IPS-11a (cell line): ENCODE results near the gene HOOK2.
A peak's percentile ranks its signal among the peaks of the same experiment; 100 is the strongest.
"Not testable (repeated sequence)": the region's sequence is repeated elsewhere in the genome, so short reads cannot be mapped to it uniquely, and the experiment has no call there.

Source experiments
- H3K4me3 ChIP-seq: one replicate; pipeline ENCODE4 v1.5.1; 2013; ENCODE audit warnings: low read depth, low read length, control low read depth

Gene HOOK2, protein sequence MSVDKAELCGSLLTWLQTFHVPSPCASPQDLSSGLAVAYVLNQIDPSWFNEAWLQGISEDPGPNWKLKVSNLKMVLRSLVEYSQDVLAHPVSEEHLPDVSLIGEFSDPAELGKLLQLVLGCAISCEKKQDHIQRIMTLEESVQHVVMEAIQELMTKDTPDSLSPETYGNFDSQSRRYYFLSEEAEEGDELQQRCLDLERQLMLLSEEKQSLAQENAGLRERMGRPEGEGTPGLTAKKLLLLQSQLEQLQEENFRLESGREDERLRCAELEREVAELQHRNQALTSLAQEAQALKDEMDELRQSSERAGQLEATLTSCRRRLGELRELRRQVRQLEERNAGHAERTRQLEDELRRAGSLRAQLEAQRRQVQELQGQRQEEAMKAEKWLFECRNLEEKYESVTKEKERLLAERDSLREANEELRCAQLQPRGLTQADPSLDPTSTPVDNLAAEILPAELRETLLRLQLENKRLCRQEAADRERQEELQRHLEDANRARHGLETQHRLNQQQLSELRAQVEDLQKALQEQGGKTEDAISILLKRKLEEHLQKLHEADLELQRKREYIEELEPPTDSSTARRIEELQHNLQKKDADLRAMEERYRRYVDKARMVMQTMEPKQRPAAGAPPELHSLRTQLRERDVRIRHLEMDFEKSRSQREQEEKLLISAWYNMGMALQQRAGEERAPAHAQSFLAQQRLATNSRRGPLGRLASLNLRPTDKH

DNA sequence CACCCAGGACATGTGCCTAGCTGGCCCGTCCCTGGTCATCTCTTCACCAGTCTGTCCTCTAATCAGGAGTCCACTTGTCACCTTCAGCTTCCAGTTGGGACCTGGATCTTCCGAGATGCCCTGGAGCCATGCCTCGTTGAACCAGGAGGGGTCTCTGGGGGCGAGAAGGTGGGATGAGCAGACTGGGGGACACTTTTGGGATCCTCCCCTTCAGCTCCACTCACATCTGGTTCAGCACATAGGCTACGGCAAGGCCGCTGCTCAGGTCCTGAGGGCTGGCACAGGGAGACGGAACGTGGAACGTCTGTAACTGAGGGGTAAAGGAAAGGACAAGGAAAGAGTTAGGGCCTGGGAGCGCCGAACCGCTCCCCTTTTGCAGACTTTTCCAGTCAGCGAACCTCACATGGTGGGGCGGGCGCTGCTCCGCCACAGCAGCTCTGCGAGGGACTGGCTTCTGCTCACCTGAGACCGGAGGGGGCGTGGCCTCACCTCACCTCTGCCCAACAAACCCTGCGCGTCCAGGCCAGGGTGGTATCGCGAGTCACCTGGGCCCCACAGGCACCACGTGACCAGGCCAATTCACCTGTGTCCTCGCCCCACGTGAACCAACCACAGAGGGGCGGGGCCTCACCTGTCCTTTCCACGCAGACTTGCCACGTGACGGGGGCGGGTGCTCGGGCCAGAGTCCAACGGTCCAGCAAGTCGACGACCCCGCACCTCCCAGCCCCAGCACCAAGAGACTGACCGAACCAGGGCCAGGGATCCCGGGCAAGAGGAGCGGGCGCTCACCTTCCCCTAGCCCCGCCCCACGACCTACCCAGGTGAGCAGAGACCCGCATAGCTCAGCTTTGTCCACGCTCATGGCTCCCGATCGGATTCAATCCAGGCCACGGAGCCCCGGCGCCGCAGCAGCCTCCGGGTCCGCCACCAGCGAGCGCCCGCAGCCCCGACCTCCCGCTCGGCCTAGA is at the start of gene HOOK2:
Gene HOOK2 (minus strand): TSS at position 965 of the 968 bp plus-strand sequence. CDS start 103 bp downstream, at position 862.
- peak within 1 kb of the TSS; percentile 85 for H3K4me3 ChIP-seq

DNA sequence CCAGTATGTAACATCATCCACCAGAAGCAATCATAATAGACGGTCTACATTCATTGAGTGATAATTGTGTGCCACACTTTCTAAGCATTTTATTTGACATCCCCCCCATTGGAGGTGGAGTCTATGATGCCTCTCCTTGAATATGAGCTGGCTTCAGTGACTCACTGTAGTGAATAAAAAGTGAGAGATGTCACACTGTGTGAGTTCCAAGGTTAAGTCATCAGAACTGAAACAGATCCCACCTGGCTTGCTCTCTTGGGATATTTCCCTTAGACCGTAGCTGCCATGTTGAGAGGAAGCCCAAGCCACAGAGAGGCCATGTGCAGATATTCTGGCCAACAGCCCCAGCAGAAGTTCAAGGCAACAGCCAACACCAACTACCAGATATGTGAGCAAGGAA is 46.4 kb upstream of the HOOK2 start:
- H3K4me3 ChIP-seq = no peak overlapping the region

DNA sequence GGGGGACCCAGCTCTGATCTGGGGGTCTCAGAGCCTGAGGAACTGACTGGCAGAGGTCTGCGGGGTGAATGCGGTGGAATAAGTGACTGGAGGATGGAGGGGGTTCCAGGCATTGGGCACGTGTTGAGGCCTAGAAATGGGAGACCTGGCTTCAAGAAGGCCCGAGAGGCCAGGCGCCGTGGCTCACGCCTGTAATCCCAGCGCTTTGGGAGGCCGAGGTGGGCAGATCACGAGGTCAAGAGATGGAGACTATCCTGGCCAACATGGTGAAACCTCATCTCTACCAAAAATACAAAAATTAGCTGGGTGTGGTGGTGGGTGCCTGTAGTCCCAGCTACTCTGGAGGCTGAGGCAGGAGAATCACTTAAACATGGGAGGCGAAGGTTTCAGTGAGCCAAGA is 42.5 kb upstream of the HOOK2 start:
- H3K4me3 ChIP-seq = not testable (repeated sequence)

DNA sequence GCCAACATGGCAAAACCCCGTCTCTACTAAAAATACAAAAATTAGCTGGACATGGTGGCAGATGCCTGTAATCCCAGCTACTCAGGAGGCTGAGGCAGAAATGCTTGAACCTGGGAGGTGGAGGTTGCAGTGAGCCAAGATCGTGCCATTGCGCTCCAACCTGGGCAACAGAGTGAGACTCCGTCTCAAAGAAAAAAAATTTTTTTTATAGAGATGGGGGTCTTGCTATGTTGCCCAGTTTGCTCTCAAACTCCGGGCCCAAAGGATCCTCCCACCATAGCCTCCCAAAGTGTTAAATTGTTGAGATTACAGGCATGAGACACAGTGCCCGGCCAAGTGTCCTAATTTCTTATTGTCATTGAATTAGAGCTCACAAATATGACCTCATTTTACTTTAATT is 41.8 kb upstream of the HOOK2 start:
- H3K4me3 ChIP-seq = not testable (repeated sequence)

DNA sequence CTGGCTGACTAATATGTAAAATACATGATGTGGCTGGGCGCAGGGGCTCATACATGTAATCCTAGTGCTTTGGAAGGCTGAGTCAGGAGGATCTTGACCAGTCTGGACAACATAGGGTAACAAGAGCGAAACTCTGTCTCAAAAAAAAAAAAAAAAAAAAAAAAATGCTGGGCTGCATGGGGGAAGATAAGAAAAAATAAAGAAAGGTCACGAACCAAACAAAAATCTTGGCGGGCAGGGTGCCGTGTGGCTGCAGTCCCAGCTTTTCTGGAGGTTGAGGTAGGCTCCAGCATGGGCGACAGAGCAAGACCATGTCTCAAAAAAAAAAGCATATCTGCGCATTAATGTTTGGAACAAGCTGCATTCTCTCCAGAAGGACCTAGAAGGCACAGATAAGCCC is 39.7 kb upstream of the HOOK2 start:
- no peak overlapping the region for H3K4me3 ChIP-seq

DNA sequence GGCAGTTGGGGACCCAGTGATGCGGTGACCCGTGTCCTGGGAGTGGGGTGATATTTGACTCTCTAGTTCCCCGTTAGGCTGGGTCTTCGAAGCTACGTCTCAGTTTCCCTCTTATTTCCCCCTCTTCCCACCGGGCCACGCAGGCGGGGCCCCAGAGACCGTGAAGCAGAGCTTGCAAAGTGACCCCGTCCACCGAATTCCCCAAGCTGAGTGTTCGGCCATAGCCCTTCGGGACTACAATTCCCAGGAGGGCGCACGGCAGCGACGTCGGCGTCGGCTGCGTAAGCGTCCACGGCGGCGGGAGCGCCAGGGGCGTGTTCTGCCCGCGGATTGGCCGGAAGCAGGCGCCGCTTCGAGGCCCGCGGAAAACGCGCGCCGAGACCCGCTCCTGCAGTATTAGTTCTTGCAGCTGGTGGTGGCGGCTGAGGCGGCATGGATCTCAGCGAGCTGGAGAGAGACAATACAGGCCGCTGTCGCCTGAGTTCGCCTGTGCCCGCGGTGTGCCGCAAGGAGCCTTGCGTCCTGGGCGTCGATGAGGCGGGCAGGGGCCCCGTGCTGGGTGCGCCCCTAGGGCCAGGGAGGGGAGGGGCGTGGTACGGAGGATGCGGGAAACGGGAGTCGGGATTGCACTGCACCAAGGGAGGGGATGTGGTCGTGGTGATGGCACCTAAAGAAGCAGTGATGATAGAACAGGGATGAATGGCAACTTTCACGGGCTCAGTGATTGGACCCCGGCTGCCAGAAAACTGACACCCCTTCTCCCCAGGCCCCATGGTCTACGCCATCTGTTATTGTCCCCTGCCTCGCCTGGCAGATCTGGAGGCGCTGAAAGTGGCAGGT is 31.1 kb upstream of the HOOK2 start, which contains the start of gene RNASEH2A:
Gene RNASEH2A (plus strand): TSS at position 343 of the 840 bp plus-strand sequence. CDS start 90 bp downstream, at position 433.
- H3K4me3 ChIP-seq = peak within 1 kb of the TSS; percentile 84

DNA sequence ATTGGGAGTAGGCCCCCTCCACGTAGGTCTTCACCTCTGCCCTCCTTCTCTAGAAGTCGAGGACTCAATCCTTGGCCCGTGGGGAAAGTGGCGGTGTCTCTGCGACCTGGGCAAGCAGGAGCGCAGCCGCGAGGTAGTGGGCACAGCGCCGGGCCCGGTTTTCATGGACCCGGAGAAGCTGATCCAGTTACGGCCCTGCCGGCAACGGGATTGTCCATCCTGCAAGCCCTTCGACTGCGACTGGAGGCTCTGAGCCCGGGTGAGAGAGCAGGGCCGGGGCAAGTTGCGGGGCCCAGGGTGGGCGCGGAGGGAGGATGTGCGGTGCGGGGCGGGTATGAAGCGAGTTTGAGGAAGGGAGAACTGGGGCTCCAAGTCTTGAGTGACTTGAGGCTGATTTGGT is 28.7 kb upstream of the HOOK2 start:
- H3K4me3 ChIP-seq = no peak overlapping the region

DNA sequence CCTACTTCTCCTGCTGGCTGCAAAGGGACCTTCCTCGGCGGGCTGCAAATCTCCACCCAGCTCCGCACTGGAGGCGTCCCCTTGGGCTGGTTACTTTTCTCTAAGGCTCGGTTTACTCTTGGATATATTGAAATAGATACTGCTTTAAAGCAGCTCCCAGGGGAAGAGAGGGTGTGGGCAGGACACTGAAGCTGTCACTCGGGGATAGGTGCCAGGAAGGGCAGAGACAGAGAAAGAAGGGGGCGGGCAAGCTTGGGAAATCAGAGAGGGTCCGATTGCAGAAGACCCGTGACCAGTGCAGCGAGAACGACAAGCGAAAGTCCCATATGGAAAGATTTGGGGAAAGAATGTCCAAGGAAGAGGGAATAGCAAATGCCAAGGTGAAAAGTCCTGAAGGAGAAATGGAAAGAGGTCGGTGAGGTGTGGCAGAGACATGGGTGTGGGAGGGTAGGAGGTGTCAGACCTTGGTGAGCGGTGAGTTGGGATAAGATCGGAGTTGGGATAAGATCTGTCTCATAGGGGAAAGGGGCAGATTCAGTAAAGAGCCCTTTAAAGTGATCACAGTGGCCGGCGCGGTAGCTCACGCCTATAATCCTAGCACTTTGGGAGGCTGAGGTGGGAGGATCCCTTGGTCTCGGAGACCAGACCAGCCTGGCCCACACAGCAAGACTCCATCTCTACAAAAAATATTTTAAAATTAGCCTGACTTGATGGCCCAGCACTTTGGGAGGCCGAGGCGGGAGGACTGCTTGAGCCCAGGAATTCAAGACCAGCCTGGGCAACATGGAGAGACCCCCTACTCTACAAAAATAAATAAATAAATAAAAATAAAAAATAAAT is 27.1 kb upstream of the HOOK2 start:
- peak overlapping the region; percentile 93 for H3K4me3 ChIP-seq

DNA sequence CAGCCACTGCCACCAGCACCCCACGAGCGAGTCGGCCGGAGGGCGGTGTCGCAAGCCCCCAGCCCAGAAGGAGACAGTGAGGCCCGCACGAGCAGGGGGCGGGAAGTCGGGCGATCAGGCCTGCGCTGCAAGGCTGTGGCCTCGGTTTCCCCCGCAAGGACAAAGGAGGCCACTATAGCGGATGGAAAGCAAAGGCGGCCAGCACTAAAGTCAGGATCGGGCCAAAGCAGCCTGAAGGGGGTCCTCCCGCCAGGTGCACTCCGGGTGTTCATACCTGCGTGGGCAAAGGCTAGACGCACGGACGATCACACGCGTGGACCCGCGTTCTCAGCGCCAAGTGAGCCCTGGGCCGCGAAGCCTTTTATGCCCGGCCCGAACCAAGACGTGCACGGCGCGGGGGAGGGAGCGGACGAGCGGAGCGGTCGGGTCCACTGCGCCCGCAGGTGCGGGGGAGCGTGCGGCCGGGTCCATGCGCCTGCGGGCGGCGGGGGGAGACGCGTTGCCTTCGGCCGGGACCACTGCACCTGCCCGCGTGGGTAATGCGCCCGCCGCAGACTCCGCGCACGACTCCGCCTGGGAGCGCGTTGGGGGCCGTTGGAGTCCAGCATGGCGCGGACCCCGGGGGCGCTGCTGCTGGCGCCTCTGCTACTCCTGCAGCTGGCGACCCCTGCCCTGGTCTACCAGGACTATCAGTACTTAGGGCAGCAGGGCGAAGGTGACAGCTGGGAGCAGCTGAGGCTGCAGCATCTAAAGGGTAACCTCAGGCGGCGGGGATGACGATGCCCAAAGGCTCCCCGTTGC is 26.3 kb upstream of the HOOK2 start, which contains the start of the genes PRDX2 and THSD8:
Gene PRDX2 (minus strand): TSS at position 335 of the 801 bp plus-strand sequence. CDS start 539 bp downstream, outside the sequence.
Gene THSD8 (plus strand): TSS at position 604 of the 801 bp plus-strand sequence. CDS start 3 bp downstream, at position 607.
- H3K4me3 ChIP-seq = peak within 1 kb of the TSS; percentile 93

DNA sequence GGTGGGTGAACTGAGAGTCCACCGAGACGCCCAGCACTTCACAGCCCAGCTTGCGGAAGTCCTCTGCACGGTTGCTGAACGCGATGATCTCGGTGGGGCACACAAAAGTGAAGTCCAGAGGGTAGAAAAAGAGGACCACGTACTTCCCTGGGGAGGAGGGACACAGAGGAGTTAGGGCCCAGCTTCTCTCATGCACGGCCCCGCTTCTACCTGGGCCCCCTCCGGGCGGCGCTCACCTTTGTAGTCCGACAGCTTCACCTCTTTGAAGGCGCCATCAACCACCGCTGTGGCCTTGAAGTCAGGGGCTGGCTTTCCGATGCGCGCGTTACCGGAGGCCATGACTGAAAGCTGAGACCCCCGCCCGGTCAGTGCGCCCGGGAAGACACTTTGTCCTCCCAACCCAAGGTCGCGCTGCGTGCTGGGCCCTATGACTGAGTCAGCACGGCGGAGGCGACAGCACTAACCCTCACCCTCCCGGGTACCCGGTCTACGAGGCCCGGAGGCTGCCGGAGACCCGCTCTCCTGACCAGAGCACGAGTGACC is 25.6 kb upstream of the HOOK2 start:
- H3K4me3 ChIP-seq = peak overlapping the region; percentile 93

DNA sequence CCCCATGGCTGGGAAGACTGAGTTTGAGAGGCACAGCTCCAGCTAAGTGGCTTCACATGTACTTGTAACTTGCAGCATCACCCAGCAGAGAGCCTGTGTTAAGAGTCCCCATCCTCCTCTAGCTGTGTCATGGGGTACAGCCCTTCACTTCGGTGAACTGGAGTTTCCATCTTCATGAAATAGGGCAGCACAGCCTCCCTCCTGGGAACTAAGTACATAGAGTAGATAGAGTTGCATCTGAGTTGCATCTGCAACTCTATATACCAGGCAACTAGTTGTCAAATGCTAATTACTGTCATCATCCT is 25.1 kb upstream of the HOOK2 start:
- H3K4me3 ChIP-seq = peak overlapping the region; percentile 93

DNA sequence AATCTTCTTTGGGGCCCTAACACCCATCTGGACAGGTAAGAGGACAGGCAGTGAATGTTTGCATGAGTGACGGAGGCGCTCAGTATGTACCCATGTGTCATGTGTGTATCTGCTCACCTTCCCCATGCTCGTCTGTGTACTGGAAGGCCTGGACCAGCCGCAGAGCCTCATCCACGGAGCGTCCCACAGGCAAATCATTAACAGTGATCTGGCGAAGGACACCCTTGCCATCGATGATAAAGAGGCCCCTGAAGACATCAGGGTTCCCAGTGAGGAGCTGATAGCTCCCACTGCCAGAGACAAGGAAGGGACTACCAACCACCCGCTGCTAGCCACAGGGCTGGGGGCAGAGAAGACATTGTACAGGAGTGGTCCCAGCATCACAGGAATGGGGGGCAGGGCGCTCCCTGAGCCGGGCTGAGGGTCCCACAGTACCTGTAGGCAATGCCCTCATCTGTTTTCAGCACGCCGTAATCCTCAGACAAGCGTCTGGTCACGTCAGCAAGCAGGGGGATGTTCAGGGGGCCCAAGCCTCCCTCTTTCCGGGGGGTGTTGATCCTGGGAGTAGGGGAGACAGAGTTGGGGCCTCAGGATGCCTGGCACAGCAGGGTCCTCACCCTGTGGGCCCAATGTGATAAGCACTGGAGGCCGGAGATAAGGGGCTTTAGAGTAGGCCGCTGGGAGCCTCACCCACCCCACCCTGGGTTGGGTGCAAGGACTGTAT is 24.6 kb upstream of the HOOK2 start:
- H3K4me3 ChIP-seq = no peak overlapping the region

DNA sequence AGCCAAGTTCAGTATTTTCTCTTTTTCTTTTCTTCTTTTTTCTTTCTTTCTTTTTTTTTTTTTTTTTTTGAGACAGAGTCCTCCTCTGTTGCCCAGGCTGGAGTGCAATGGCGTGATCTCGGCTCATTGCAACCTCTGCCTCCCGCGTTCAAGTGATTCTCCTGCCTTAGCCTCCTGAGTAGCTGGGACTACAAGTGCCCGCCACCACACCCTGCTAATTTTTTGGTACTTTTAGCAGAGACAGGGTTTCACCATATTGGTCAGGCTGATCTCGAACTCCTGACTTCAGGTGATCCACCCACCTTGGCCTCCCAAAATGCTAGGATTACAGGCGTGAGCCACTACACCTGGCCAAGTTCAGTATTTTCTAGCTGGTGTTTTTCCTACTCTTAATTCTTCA is 22.3 kb upstream of the HOOK2 start:
- H3K4me3 ChIP-seq = not testable (repeated sequence)

DNA sequence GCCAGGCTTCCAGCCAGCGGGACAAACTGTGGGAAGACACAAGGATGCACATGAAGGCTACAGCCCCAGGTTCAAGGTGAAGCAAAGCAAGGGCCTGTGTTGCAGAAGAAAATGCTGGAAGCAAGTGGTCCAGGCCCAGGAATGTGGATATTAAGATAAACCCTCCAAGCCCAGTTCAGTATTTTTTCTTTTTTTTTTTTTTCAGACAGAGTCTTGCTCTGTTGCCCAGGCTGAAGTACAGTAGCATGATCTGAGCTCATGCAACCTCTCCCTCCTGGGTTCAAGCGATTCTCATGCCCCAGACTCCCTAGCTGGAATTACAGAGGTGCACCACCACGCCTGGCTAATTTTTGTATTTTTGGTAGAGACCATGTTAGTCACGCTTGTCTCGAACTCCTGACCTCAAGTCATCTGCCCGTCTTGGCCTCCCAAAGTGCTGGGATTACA is 21.8 kb upstream of the HOOK2 start:
- no peak overlapping the region for H3K4me3 ChIP-seq

DNA sequence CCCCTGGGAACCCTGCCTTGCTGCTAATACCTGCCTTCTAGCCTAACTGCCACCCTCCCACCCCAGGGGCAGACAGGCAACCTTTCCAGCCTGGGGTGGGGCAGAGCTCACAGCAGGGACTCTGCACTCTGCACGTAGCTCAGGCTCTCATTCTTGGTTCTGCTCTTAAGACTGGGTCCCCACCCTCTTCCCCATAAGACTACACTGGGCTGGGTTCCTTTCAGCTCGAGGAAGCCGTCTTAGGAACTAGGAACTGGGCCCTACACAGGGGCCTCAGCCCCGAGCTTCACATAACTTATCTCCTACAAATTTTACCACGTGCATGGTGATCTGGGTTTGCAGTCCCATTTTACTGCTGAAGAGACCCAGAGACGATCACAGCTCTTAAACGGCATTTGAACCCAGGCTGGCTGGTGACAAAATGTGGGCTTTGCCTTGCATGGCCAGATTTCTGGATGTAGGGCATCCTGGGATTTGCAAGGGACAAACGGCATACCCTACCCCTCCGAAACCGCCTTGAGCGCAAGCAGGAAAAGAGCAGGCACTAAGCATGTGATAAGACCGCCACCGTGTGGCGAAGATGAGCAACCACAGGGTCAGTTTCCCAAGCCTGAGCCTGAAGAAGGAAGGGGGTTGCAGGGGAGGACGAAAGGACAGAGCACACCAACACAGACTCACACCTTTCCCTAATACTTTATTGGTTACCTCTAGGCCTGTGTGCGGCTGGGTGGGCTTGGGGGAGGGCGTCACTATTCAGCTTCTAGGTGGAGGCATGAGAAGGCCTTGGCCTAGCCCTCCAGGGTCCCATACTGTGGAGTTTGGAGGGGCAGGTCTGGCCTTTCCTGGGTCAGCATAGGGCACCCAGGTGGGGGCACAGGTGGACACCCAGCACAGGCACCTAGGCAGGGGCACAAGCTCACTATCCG is 21.1 kb upstream of the HOOK2 start:
- no peak overlapping the region for H3K4me3 ChIP-seq

DNA sequence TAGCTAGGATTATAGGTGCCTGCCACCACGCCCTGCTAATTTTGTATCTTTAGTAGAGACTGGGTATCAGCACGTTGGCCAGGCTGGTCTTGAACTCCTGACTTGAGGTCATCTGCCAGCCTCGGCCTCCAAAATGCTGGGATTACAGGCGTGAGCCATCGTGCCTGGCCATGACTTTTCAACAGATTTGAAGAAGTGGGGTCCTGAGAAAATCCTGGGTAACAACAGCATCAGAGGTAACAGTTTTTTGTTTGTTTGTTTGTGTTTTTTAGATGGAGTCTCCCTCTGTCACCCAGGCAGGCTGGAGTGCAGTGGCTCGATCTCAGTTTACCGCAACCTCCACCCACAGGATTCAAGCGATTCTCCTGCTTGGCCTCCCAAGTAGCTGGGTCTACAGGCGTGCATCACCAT is 19.6 kb upstream of the HOOK2 start:
- H3K4me3 ChIP-seq = no peak overlapping the region
